SH-SY5Y (cell line): ENCODE results near the gene MRC2.

Experiments
- GATA2 ChIP-seq: IDR thresholded peaks from 2 replicates; pipeline ENCODE4 v1.6.1; 2011; ENCODE audit warnings: mild to moderate bottlenecking, low read depth, low read length
- GATA3 ChIP-seq: IDR thresholded peaks from 2 replicates; pipeline ENCODE4 v1.6.1; 2011; ENCODE audit warnings: low read depth, mild to moderate bottlenecking, low read length, moderate library complexity

DNA sequence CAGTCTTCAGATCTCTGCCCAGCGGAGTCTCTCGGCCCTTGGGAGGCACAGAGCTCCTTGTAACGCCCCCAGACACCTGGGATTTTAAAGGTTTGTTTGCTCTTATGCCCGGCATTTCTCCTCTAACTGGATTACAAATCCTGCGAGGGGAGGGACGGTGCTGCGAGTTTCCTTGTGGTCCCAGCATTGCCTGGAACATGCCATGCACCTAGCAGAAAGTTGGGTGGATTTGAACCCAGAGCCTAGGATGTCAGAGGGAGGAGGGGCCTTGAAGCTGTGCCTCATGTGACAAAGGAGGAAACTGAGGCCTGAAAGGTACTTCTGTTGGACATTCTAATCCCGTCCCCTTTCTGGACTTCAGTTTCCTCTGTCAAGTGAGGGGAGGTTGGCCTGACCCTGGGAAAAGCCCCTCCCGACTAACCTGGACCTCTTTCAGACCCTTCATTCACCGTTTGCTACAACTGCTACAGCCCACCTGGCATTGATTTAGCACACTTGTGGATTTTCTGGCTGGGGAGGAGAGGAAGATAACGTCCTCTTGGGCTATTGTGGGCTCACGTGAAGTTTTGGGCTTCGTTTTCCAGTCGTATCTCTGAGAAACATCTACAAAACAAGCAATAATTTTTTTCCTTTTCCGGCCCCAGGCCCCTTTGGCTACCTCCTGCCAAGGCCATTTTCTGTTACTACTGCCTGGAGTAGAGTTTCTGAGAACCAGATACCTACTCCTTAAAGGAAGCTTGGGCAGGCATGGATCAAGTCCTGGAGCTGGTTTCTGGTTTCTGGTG, 30.9 kb downstream of the MRC2 start:
- TF ChIP-seq GATA2 (no peak), GATA3 (no peak)
